ENCODE measurements around the gene PACRG. TPM values are rescaled to one million over a fixed set of nuclear protein-coding genes. Genes with fewer than 3 reads are reported as not detected.

Gene PACRG
- total RNA-seq, 1 experiment from 2014 or later, result 0.26 TPM

DNA sequence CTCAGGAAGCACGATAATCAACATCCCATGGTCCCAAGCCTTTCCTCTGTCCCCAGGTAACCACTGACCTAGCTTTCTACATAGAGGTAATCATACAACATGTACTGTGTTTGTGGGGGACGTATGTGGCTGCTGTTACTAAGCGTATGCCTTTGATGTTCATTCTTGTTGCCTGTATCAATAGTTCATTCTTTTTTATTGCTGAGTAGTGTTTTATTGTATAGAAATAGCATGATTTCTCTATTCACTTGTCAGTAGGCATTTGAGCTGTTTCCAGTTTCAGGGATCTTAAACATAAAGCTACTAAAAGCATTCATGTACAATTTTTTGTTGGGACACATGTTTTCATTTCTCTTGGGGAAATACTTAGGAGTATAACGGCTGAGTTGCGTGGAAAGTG, 185.4 kb downstream of the PACRG start:
- H3K23ac ChIP-seq (ENCODE audit: insufficient read length, low read depth, low read length), result no peak overlapping the region
- no peaks in the 10 kb centered on the region for H3K4me1 Mint-ChIP-seq
- H2BK12ac ChIP-seq (ENCODE audit: insufficient read length, low read depth, low read length), result no peak overlapping the region
- no peaks in the 10 kb centered on the region for H4K20me1 ChIP-seq (ENCODE audit: control insufficient read depth, insufficient read depth, insufficient read length)
- no peak overlapping the region for H3K14ac ChIP-seq (ENCODE audit: insufficient read depth, low read length)
- no peak overlapping the region for H3K27ac Mint-ChIP-seq
- no peaks in the 10 kb centered on the region for H3K9me3 ChIP-seq (ENCODE audit: control insufficient read depth, low read depth, low read length)
- H3K9ac ChIP-seq (ENCODE audit: extremely low read depth, insufficient read length, low read length), result no peak overlapping the region
- H4K5ac ChIP-seq (ENCODE audit: insufficient read length, low read depth, low read length), result no peak overlapping the region
- H4K91ac ChIP-seq (ENCODE audit: insufficient read length, low read depth, low read length), result no peak overlapping the region
- no peak overlapping the region for H3K18ac ChIP-seq (ENCODE audit: insufficient read length, low read depth, low read length)
- no peak overlapping the region for H2BK5ac ChIP-seq (ENCODE audit: insufficient read length, low read length)
- H3K27me3 Mint-ChIP-seq (ENCODE audit: low read depth), result no peaks in the 10 kb centered on the region
- H4K8ac ChIP-seq (replicated peaks; ENCODE audit: insufficient read length, low read depth, low read length), result no peak overlapping the region
- H3K36me3 Mint-ChIP-seq (ENCODE audit: insufficient read depth in 1 of 3, low read depth in 3 of 3), result no peaks in the 10 kb centered on the region
- H3K4me2 ChIP-seq (ENCODE audit: insufficient read depth, insufficient read length, low read length), result no peak overlapping the region
- no peak overlapping the region for H3T11ph ChIP-seq (ENCODE audit: low read length)
- no peak overlapping the region for H2BK20ac ChIP-seq (ENCODE audit: low read depth, low read length, poor library complexity, severe bottlenecking)
- H2BK15ac ChIP-seq (ENCODE audit: low read depth, low read length), result no peak overlapping the region
- TF ChIP-seq, protein P1, sequence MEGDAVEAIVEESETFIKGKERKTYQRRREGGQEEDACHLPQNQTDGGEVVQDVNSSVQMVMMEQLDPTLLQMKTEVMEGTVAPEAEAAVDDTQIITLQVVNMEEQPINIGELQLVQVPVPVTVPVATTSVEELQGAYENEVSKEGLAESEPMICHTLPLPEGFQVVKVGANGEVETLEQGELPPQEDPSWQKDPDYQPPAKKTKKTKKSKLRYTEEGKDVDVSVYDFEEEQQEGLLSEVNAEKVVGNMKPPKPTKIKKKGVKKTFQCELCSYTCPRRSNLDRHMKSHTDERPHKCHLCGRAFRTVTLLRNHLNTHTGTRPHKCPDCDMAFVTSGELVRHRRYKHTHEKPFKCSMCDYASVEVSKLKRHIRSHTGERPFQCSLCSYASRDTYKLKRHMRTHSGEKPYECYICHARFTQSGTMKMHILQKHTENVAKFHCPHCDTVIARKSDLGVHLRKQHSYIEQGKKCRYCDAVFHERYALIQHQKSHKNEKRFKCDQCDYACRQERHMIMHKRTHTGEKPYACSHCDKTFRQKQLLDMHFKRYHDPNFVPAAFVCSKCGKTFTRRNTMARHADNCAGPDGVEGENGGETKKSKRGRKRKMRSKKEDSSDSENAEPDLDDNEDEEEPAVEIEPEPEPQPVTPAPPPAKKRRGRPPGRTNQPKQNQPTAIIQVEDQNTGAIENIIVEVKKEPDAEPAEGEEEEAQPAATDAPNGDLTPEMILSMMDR (conservative IDR thresholded peaks at IDR 0.05), result no peak
- H3K27ac ChIP-seq (ENCODE audit: insufficient read length, low read depth, low read length), result no peak overlapping the region
- no peak overlapping the region for H2BK120ac ChIP-seq (ENCODE audit: low read depth, low read length, poor library complexity, severe bottlenecking)
- H3K23me2 ChIP-seq (ENCODE audit: insufficient read length, low read depth, low read length, poor library complexity, severe bottlenecking), result no peaks in the 10 kb centered on the region
- H3K4me3 Mint-ChIP-seq, result no peak overlapping the region
- H3K9me3 Mint-ChIP-seq, result peaks cover 0 to 1% of the 10 kb centered on the region in 2 experiments; a peak in 1 of 5 replicates
- no peaks in the 10 kb centered on the region for H3K4me1 ChIP-seq (ENCODE audit: insufficient read depth, low read length)
- H2AK5ac ChIP-seq (ENCODE audit: insufficient read length, low read length), result no peak overlapping the region
- no peak overlapping the region for H3K56ac ChIP-seq (ENCODE audit: insufficient read length, low read depth, low read length)
- no peak for DNase-seq
- no peaks in the 10 kb centered on the region for H3K27me3 ChIP-seq (ENCODE audit: insufficient read depth, low read length)
- no peaks in the 10 kb centered on the region for H3K79me2 ChIP-seq (ENCODE audit: insufficient read depth, low read length)
- no peak overlapping the region for H3K4ac ChIP-seq (ENCODE audit: low read depth, low read length)
- no peaks in the 10 kb centered on the region for H3K79me1 ChIP-seq (ENCODE audit: insufficient read depth, low read depth, low read length, poor library complexity, severe bottlenecking)
- WGBS (ENCODE audit: extremely low coverage, insufficient read length, low lambda C conversion rate), result no CpG with 5 or more reads among the region's 5 CpGs
- H2AFZ ChIP-seq (ENCODE audit: low read length), result no peak overlapping the region
